NCI-H2081 (cell line): ENCODE measurements around the gene CAMK1D.
"Not testable (repeated sequence)": the region's sequence is repeated elsewhere in the genome, so short reads cannot be mapped to it uniquely, and the experiment has no call there.

Experiments used
- DNase-seq, 2 experiments: peaks; one replicate each; lab custom pipeline; 2025; lab: John Stamatoyannopoulos, UW

CAMK1D gene

DNA sequence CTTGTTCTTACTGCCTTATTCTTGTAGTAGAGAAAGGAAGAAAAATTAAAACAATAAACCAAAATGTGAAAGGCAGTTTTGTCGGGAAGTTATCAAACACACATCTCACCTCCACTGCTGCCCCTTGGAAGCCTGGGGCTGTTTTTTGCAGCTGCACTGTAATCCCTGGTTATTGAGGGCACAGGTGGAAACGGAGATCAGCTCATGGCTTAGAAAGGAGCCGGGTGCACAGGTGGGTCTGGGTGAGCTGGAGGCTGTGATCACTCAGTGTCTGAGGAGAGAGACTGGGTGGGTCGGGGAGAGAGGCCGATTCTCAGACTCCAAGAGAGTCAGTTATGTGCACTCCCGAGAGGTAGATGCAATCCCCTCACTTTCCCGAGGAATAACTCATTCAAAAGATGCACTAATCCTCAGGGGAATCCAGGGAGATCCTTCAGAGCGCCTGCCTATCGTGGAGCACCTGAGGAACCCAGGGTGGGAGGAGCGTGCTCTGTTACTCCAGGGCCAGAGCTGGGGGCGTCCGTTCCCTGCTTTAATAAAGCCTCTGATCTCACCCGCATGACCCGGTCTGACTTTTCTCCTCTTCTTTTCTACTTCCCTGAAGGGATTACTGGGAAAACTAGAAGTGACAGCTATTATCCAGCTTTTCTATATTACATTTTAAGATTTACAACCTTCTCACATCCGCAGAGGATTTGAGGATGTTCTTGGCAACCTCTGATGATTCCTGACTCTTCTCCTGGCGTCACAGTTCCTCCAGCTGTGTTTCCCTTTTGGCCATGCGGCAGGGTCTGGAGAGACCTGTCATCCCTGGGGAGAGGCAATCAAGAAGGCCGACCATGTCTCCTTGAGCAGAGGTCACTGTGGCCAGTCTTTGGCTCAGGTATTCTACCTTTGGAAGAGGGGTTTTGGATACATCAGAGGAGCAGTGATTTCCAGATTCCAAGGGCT is 82.1 kb downstream of the CAMK1D start:
- DNase-seq, result no peak

DNA sequence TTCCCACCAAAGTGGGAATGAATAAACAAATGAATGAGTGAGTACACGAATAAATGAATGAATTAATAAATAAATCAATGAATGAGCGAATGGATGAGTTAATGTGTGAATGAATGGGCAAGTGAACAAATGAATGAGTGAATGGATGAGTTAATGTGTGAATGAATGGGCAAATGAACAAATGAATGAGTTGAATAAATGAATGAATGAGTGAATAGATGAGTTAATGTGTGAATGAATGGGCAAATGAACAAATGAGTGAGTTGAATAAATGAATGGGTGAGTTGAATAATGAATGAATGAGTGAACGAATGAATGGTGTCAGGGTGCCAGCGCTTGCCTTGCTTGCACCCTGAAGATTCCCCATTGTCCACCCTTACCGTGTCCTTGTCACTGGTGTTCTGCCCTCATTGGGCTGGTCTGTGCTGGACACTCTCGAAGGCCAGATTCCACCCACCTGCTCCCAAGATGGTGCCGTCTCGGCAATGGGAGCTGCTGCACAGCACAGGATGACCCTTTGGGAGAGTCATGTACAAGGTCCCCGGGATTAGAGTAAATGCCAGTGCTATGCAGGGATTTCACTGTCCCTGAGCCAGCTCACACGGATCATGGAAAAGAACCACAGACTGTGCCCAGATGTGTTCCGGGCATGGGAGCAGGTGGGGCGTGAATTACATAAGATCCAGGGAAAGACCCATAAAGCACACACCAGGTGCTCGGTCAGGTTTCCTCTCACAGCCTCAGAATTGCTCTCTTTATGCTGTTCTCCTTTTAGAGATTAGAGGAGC is 83.2 kb downstream of the CAMK1D start:
- DNase-seq, result peak; percentile 31 to 64

DNA sequence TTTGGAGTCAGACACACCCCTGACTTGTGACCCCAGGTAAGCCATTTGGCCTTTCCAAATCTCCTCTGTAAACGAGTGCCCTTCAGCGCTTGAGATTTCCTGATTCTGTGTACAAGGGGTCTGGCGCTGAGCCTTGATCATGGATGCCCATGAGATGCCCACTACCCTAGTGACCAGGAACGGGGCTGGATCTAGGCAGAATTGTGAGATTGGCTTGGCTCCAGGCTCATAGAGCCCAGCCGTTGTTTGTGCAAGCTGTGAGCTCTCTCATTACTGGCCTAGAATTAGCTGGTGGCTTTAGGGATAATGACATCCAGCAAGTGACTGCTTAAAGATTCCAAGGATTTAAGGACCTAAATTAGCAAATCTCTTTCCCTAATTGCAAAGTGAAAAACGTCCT is 84.9 kb downstream of the CAMK1D start:
- DNase-seq, result peak; percentile 42 to 82

DNA sequence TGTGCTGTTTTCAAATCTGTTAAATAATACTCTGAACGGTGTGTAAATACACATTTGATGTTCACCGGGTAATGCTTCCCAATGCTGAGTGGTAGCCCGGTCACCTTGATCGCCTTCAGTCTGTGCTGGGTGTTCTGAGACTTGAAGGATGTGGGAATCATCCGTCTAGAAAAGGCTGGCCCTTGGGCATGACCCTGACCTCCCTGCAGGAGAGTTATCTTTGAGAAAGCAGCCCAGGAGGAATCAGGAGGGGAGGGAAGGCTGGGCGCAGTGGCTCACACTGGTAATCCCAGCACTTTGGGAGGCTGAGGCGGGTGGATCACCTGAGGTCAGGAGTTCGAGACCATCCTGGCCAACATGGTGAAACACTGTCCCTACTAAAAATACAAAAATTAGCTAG is 85.3 kb downstream of the CAMK1D start:
- not testable (repeated sequence) for DNase-seq

DNA sequence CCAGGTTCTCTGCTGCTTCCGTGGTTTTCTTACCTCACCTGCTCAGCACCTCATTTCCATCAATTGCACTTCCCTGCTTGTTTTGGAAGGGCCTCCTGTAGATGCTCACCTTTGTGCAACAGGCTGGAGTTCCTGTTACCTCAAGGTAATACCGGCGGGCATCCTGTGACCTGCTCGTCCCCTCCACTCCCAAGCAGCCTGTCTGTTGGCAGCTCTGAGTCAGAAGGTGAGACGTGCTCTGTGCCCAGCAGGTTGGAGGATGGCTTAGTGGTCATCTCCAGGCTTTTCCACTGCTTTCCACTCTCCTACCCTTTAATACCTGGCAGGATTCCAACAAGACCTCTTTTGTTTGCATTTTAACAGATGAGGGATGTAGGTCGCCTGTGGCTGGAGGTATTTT is 86.0 kb downstream of the CAMK1D start:
- peak; percentile 16 to 32 for DNase-seq

DNA sequence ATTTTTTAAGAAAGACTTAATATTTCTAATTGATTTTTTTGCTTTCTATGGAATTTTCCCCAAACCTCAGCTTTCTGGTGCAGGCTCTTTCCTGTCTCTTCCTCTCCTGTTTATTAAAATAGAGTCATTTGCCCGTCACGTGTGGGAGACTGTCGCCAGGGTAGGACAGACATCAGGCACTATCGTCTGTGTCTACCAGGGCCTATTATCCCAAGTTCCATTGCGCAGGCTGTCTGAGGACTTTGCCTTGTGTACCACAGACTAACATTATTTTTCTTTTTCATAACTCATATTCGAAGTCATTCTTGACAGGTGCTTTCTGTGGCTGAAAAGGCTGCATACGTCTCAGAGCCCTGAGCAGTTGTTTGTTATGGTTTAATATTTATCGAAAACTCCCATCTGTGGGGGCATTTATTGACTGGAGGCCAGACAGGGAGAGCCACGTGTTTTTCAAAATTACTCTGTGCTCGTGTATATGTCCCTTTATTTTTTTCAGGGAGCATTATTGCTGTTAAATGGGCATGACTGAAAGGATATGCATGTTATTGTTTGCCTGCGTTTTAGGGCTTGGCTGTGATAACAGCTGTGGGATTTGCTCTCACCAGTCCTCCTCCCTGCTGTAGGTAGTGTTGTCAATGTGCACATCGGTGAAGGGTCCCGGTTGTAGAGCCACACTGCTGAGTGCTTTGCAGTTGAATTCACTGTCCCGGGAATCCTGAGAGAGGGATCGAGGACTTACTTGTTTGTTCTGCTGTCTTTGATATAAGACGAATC is 89.8 kb downstream of the CAMK1D start:
- DNase-seq, result no peak

DNA sequence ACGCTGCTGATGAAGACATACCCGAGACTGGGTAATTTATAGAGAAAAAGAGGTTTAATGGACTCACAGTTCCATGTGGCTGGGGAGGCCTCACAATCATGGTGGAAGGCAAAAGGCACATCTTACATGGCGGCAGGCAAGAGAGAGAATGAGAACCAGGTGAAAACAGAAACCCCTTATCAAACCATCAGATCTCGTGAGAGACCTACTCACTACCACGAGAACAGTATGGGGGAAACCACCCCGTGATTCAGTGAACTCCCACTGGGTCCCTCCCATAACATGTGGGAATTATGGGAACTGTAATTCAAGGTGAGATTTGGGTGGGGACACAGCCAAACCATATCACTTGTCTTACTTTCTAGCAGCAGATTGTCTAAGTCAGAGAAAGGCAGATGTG is 90.4 kb downstream of the CAMK1D start:
- DNase-seq, result not testable (repeated sequence)

DNA sequence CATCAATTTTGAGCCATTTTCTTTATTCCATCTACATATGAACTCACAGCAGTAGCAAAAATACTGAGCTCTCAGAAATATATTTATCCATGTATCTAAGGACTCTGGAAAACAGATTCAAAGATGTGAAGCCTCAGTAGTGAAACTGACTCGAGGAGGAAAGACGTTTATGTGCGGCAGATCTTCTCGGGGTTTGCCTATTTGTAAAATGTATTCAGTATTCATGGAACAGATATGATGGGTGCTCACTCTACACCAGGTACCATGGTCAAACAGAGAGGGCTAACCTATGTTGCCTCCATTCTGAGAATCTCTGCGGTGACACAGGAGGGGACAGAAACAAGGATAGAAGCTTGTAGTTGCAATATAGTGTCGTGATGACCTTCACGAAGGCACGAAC is 93.7 kb downstream of the CAMK1D start:
- no peak for DNase-seq

DNA sequence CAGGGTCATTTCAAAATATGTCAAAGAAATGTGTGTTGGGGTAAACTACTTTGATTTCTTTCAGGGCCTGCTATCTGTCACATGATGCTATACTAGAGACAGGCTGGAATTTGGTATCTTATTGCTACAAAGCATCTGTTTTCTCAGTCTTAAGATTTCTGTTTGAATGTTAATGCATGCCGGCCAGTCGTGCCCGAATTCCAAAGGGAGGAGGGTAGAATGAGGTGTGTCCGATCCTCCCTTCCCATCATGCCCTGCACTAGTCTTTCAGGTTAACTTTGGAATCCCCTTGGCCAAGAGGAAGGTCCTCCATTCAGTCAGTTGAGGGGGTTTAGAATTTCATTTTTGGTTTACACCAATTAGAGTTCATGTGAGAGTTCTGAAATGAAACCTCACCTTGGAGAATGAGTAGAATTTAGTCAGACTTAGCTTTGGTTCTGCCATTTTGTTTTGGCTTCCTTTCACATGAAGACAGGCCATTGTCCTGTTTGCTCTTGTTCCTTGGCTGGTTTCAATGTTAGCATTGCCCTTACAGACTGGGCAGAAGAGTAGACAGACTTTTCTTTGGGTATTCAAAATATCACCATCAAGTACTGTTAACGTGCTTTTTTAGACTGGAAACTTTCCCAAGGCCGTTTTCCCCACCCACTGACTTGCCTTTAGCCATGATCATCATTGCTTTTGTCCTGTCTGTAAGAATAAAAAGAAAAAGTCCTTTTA is 95.8 kb downstream of the CAMK1D start:
- DNase-seq, result no peak

DNA sequence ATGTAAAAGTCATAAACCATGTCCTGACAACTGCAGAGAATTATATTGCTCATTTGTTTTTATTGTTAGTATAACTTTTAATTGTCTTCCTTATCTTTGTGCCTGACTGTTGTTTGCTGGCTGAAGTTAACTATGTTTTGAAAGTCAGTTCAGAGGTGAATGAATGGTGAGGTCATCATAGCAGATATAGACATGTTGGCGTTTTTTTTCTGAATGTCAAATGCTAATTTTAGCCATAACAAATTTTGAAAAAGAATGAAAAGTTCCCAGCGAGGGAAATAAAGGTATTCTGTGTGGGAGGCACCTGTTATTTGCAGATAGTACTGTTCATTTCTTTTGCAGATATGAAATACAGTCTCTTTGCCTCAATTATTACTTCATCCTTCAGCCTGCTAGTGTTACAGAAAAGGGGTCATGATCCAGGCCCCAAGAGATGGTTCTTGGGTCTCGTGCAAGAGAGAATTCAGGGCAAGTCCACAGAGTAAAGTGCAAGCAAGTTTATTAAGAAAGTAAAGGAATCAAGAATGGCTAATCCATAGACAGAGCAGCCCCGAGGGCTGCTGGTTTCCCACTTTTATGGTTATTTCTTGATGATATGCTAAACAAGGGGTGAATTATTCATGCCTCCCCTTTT is 96.5 kb downstream of the CAMK1D start:
- DNase-seq, result no peak

DNA sequence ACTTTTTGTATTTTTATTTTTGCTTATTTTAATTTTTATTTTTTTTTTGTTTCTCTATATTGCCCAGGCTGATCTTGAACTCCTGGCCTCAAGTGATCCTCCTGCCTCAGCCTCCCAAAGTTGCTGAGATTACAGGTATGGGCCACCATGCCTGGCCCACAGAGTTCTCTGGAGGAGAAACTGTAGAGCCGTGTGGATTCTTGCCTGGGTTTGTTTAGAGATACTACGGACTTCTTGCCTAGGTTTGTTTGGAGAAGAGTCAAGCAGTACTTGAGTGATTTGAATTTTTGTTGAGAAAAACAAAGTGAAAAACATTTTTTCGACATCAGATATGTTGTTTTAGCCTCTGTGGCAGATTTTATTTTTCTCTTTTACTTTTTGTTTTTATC is 99.0 kb downstream of the CAMK1D start:
- DNase-seq, result no peak

DNA sequence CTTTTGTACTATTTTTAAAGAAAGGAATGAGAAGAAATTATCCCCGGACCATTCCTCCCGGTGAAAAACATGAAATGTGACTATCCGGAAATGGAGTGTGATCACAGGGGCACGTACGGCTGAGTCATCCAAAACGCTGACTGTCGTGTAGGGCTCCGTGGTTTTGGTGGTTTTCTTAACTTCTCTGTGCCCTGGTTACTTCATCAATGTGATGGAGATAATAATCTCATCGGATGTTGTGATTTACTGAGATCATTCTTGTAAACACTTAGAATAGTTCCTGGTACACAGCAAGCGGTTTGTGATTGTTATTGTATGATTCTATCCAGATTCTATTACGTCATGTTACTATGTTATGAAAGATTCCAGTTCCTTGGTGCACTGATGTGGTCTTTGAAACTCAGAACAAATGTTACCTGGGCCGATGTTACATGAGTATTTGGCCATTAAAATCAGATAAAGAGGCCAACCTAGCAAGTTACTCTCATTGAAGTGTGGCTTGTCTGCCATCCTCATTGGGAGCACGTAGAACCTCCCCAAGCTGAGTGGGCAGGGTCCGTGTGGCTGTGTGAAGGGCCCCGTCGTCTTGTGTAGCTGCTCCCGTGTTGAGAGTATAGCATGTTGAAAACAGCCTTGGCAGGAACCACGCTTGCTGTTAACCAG is 99.5 kb downstream of the CAMK1D start:
- no peak for DNase-seq

DNA sequence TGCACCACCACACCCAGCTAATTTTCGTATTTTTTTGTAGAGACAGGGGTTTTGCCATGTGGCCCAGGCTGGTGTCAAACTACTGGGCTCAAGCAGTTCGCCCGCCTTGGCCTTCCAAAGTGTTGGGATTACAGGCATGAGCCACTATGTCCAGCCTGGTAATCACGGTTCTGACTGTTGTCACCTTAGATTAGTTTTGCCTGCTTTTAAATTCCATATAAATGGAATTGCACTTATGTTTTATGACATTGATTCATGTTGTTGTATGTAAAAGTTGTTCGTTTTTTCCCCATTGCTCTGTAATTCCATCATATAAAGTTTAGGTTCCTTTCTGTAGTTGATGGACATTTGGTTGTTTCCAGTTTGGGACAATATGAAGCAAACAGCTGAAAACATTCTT is 106.0 kb downstream of the CAMK1D start:
- DNase-seq, result no peak

DNA sequence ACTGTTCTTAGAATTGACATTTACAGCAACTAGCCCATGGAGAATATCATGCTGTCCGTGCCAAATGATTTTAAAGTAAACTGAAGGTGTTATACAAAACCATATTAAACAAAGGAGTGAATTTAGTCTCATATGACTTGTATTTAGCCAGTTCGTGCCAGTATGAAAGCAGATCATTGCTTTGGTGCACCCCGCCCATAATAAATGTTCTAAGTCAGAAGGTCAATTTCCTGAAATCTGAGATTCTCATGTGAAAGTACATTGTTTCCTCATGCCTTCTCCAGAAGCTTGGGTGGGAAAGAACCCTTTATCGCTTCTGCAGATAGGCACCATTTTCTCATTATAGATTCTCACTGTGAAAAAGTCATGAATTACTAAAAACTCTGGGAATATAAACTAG is 106.4 kb downstream of the CAMK1D start:
- peak in 1 of 2 experiments; percentile 20 for DNase-seq

DNA sequence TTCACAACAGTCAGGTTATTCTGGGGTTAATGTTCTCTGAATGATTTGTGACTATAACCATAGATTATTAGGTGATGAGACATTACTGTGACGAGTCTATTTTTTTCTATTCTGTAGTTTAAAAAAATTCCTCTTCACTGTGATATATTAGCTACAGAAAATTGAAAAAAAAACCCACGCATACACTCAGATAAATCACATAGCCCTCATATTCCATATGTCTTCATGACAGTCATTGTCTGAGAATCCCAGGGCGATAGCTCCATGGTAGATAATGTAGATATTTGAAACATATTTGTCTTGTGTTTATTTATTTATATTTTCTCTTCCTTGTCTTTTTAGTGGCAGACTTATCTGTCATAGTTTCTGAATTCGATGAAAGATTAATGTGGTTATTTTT is 110.0 kb downstream of the CAMK1D start:
- DNase-seq, result no peak

DNA sequence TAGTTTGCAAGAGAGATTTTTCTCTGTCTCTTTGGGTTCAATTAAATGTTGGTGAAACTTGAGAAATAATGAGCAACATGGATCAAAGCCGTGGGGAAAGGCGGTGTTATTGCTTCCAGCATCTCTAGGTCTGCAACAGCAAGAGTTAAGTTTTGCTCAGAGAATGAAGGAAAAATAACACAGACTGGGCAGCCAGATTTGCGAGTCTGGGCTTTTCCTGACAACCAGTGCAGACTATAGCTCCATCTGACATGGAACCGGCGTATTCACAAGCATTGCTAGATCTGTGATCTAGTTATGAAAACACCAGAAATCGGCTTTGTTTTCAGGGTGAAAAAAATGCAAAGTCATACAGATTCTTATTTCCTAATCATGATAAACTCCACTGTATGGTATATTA is 110.4 kb downstream of the CAMK1D start:
- DNase-seq, result no peak

DNA sequence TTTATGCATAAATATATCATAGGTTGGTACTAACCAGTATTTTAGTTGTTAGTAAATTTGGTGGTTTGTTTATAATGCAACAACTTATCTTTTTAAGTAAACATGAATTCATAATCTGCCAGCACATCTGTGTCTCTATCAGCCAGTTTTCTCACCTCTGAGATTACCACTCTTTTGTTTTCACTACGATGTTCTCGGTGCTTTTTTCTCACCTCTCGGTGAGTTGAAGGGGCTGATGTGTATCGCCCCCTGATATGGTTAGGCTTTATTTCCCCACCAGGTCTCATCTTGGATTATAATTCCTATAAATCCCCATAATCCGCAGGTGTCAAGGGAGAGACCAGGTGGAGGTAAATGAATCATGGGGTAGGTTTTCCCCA is 114.1 kb downstream of the CAMK1D start:
- DNase-seq, result no peak

DNA sequence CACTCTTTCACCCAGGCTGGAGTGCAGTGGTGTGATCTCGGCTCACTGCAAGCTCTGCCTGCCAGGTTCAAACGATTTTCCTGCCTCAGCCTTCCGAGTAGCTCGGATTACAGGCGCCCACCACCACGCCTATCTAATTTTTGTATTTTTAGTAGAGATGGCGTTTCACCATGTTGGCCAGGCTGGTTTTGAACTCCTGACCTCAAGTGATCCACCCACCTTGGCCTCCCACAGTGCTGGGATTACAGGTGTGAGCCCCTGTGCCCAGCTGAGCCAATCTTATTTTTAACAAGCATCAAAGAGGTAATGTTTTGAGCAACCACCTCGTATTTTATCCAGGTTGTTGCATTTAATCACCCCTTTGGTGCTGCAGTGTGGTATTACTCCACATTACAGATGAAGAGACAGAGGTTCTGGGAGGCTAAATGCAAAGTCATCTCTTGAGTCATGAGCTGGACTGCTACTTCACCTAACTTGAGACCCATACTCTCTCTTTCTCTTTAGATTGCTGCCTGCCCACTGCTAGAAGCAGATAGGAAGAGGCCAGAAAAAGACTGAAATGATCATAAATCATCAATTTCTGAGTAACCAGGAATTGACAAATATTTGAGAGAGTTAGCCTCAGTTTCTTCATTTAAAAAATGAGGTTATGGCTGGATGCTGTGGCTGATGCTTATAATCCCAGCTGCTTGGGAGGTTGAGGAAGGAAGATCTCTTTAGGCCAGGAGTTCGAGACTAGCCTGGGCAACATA is 116.2 kb downstream of the CAMK1D start:
- no peak for DNase-seq

DNA sequence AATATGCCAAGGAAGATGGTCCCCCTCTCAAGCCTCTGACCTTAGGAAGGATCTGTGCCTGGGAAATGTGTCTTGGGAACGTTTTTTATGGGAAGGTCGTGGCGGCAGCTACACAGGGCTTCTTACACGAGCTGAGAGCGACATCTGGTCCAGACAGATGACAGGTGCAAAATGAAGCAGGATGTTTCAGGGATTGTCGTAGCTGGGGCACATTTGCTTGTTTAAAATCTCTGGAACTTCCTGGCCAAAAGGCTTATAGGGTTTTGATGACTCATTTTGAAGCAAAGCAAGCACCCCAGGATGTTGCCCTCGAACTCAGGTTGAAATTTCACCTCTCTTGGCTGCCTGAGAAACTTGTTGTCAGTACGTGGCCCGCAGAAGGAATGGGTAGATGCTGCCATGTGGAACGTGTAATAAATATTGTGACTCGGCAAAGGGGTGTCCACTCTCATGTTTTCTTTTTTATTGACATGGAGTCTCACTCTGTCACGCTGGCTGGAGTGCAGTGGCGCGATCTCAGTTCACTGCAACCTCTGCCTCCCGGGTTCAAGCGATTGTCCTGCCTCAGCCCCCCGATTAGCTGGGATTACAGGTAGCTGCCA is 117.5 kb downstream of the CAMK1D start:
- peak; percentile 23 to 70 for DNase-seq

DNA sequence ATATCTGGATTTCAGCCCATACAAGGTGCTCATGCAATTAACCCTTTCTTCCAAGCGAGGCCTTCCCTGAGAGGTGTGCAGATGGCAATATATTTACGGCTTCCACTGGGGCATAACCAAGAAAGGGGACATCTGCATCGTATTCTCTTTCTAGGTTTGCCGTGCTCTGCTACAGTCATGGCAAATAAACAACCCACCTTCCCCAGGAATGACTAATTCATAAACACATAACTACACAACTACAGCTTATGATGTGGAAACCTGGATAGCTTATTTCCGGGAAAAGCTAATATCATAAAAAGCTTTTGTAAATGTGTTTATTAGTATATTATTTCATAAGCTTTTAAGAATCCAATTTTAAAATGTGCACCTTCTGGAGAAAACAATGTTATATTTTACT is 120.0 kb downstream of the CAMK1D start:
- DNase-seq, result no peak
